ENCODE results near the gene ANKRD34A.

The ANKRD34A gene

DNA sequence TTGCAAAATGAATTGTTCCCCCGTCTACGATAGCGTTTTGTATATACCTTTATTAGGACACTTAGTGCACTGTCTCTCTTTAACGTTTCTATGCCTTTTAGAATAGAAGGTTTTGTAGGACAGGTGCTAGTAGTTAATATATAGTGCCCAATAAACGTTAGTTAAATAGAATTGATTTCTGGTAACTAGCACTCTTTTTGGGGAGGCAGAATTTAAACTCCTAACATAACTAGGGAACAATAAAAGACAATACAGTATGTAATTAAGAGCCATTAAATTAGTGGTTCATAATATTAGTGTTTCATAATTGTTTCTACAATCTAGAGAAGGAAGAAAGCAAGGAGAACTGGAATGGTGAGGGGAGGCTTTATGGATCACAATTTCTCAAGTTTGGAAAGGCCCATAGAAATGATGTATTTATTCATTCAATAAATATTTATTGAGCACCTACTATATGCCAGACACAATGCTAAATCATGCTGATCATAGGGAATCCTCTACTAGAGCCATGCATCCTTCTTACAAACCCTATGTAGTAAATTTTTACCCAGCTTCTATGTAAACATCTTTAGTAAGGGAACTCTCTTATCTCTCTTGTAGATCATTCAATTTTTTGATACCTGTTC lies 857 bp upstream of the ANKRD34A start:
- H3K4me3 ChIP-seq, result peak overlapping the region; percentile 75
- no peak for DNase-seq (ENCODE audit: low spot score)
- H3K27ac ChIP-seq, result peak overlapping the region; percentile 83 to 93
- TF ChIP-seq, protein P1, sequence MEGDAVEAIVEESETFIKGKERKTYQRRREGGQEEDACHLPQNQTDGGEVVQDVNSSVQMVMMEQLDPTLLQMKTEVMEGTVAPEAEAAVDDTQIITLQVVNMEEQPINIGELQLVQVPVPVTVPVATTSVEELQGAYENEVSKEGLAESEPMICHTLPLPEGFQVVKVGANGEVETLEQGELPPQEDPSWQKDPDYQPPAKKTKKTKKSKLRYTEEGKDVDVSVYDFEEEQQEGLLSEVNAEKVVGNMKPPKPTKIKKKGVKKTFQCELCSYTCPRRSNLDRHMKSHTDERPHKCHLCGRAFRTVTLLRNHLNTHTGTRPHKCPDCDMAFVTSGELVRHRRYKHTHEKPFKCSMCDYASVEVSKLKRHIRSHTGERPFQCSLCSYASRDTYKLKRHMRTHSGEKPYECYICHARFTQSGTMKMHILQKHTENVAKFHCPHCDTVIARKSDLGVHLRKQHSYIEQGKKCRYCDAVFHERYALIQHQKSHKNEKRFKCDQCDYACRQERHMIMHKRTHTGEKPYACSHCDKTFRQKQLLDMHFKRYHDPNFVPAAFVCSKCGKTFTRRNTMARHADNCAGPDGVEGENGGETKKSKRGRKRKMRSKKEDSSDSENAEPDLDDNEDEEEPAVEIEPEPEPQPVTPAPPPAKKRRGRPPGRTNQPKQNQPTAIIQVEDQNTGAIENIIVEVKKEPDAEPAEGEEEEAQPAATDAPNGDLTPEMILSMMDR (IDR thresholded peaks at IDR 0.05), result no peak

DNA sequence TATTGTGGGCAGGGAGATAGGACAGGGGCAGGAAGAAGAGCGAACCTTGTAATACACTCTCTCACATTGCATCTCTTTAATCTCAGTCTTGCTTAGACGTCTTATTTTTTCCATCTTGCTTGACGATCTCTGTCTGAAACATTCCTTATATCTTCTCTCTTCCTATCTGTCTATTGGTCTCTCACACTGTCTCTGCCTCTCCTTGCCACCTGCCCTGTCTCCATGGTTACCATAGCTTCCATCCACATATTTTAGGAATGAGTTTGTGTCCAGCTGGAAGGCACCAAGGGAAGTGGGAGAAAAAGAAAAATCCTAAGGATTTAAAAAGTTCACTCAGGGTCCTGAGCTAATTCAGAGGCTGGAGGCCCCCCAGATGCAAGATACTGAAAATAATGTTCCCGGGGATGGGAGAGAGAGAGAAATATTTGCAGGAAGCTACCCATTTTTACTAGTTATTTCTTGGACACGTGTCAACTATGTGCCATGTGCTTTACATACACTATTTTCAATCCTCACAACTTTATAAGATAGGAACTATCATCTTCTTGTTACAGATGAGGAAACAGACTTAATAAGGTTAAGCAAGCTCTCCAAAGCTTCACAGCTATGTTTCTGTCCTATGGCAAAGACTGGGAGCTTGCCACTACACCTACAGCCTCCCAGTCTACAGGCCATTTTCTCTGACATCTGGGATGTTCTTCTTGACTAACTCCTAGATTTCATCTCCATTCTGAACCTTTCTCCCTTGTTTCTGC lies 933 bp downstream of the ANKRD34A start:
- DNase-seq (ENCODE audit: low spot score), result no peak
- H3K27ac ChIP-seq, result peak overlapping the region; percentile 83 to 93
- peak overlapping the region; percentile 77 for H3K4me3 ChIP-seq
- TF ChIP-seq, protein P1 (IDR thresholded peaks at IDR 0.05), result no peak

DNA sequence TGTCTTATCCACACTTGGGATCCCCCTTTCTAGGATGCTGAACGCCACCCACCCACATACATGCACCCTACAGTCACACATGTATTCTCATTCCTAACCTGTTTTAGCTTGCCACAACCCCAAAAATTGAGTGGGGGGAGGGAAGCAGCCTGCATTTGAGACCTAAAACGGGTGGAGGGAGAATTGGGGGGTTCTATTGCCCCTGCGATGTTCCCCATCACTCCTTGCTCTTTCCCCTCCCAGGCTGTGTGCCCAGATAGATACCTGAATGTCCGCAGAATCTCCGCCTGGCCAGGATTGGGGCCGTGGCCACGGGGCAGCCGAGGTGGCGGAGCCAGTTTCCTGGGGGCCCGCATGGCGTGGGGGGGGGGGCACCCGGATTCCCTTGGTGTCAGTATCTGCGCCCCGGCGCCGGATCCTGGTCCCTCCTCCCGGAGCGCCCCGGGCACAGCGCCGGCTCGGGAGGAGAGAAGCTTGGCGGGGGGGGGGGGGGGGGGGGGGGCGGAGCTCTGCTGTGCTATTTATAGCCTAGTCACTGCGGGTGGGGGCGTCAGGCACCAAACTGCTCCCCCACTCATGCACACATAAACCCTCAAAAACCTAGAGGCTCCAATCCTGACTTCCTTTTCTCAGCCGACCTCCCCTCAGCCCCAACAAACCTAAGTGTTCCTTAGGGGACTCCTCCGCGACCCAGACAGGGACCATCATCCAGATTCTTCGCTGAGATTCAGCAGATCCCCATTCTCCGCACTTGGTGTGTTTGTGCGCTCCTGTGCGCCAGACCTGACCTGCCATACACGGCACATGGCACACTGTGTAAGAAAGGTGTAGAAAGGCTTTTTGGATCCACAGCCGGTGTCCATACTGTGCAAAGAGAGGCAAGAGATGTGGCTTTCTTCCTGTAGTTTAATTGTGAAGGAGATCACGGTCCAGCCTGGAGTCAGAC lies 1.9 kb downstream of the ANKRD34A start:
- Histone ChIP-seq H3K4me3 (peak overlapping the region; percentile 77), H3K27ac (peak overlapping the region; percentile 83 to 93)
- no peak for DNase-seq (ENCODE audit: low spot score)
- TF ChIP-seq, protein P1 (IDR thresholded peaks at IDR 0.05), result no peak

DNA sequence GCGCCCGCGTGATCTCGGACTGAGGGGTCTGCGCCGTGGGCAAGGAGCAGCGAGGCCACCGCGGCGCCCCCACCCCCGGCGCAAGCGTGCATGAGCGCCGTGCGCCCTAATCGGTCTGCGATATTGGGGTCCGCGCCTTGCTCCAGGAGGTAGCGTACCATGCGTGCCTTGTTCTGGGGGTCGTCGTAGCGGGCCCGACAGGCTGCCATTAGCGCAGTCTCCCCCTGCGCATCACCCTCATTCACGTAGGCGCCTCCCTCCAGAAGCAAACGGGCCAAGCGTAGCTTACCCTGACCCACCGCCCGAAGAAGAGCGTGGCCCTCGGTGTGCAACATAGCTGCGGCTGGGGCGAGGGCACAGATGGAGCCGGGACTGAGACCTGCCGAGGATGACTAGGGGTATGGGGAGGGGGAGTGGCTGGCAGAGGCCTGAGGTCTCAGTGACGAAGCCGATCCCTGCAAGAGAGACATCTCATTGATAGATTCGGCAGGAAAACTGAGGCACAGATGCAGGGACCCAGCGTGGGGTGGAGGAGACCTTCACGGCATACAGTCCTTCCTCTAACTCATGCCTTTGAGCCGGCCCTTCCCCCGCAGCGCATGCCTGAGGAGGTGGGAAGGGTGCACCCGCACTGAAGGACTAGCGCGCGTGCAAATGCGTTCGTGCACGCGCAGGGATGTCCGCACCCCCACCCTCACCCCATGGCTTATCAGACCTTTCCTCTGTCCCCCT lies 2.8 kb downstream of the ANKRD34A start:
- TF ChIP-seq, protein P1 (IDR thresholded peaks at IDR 0.05), result no peak
- peak overlapping the region; percentile 77 for H3K4me3 ChIP-seq
- H3K27ac ChIP-seq, result peak overlapping the region; percentile 83 to 93
- no peak for DNase-seq (ENCODE audit: low spot score)

DNA sequence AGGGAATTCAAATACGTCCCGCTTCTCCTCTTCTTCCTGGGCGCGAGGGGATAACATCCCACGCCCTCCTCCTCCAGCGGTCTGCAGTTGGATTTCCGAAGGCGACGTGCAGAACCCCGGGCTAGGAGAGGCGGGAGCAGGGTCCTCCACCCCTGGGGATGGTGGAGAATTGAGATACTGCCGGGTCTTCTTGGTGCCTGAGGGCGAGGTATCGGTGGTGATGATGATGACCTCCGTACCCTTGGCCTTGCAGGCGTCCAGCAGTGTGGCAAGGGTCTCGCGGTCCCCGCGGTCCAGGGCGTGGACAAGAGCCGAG lies 3.3 kb downstream of the ANKRD34A start:
- no peak for DNase-seq (ENCODE audit: low spot score)
- Histone ChIP-seq H3K27ac (peak overlapping the region; percentile 83 to 93), H3K4me3 (peak overlapping the region; percentile 77)
- TF ChIP-seq, protein P1 (IDR thresholded peaks at IDR 0.05), result no peak

DNA sequence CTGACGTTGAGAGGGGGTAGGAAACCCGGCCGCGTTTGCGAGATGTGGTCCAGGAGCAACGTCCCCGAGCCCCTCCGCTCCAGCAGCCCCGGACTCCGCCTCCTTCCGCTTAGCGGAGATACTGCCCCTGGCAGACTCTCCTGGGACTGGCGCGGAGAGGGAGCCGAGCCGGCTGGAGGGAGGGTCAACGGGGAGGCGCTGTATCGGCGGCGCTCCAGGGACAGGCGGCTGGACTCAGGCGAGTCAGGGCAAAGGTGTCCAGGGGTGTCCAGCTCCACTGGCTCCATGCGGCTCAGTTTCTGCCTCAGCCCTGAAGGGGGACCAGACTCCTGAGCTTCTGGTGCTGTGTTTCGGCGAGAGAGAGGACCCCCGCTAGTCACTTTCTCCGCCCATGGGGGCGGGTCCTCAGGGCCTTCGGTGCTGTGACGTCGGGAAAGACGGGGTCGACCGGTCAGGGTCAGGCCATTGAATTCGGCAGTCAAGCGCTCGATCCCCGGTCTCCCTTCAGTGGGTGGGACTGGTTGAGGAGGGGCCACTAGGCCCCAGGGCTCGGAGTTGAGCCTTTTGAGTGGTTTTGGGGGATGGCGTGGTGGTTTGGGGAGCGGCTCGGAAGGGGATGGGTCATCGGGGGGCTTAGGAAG lies 3.8 kb downstream of the ANKRD34A start:
- peak overlapping the region; percentile 83 to 93 for H3K27ac ChIP-seq
- peak; percentile 91 for DNase-seq (ENCODE audit: low spot score)
- TF ChIP-seq, protein P1 (IDR thresholded peaks at IDR 0.05), result no peak
- peak overlapping the region; percentile 77 for H3K4me3 ChIP-seq

All from coronary artery (tissue), 2 donors.